Peyer's patch (tissue), 4 donors: ENCODE results near the gene SFXN3.

ENCODE experiments used
- POLR2A ChIP-seq, 2 donors: fragments of 450-650 bp; IDR thresholded peaks; one replicate each; pipeline ENCODE4 v1.5.1; 2017; ENCODE audit warnings: antibody characterized with exemption in 2 of 2, mild to moderate bottlenecking in 2 of 2, moderate library complexity in 2 of 2
- TF ChIP-seq, protein P1 (sequence below), 6 experiments: fragments of 450-650 bp in 4 of 6; fragments of 200-600 bp in 2 of 6; sonication (generic) in 1 of 6; IDR thresholded peaks; one replicate each; pipeline ENCODE4 v1.5.1; 2017 to 2019; ENCODE audit warnings: antibody characterized with exemption in 6 of 6, mild to moderate bottlenecking in 3 of 6, moderate library complexity in 1 of 6

- no peak for TF ChIP-seq POLR2A (IDR thresholded peaks at IDR 0.05)
- TF ChIP-seq, protein P1, sequence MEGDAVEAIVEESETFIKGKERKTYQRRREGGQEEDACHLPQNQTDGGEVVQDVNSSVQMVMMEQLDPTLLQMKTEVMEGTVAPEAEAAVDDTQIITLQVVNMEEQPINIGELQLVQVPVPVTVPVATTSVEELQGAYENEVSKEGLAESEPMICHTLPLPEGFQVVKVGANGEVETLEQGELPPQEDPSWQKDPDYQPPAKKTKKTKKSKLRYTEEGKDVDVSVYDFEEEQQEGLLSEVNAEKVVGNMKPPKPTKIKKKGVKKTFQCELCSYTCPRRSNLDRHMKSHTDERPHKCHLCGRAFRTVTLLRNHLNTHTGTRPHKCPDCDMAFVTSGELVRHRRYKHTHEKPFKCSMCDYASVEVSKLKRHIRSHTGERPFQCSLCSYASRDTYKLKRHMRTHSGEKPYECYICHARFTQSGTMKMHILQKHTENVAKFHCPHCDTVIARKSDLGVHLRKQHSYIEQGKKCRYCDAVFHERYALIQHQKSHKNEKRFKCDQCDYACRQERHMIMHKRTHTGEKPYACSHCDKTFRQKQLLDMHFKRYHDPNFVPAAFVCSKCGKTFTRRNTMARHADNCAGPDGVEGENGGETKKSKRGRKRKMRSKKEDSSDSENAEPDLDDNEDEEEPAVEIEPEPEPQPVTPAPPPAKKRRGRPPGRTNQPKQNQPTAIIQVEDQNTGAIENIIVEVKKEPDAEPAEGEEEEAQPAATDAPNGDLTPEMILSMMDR (IDR thresholded peaks at IDR 0.05), result no peak
These were observed 35.9 kb downstream of the SFXN3 start for GRCh38 chr10:101066896-101067355.
